GM23338 (cell line): ENCODE results near the gene NRG3. TPM values are rescaled to one million over a fixed set of nuclear protein-coding genes. Genes with fewer than 3 reads are reported as not detected.

Experiments used
- ATAC-seq: fragments of 200-7000 bp; cut with Tn5 transposase; 3 replicates; pipeline ENCODE4 v1.9.1; 2020
- DNase-seq: peaks from one replicate; pipeline ENCODE4 v3.0.0-alpha.2; 2015; ENCODE audit warnings: low spot score
- H2AFZ ChIP-seq: fragments of 200-600 bp; sonication (generic); 2 replicates; pipeline ENCODE4 v1.8.0; 2016; ENCODE audit warnings: antibody characterized with exemption, mild to moderate bottlenecking, moderate library complexity
- H3F3A ChIP-seq: fragments of 200-600 bp; sonication (generic); replicated peaks from 2 replicates; pipeline ENCODE4 v1.8.0; 2017; ENCODE audit warnings: antibody characterized with exemption, mixed run types, low read depth
- H3K27ac ChIP-seq: fragments of 200-600 bp; sonication (generic); 2 replicates; pipeline ENCODE4 v1.6.1; 2016; ENCODE audit warnings: low read depth
- H3K27me3 ChIP-seq: fragments of 200-600 bp; sonication (generic); 2 replicates; pipeline ENCODE4 v1.8.0; 2016; ENCODE audit warnings: mild to moderate bottlenecking, mixed run types, moderate library complexity; ENCODE audit not compliant: insufficient read depth
- H3K36me3 ChIP-seq: fragments of 200-600 bp; sonication (generic); 2 replicates; pipeline ENCODE4 v1.8.0; 2016; ENCODE audit warnings: mild to moderate bottlenecking; ENCODE audit not compliant: insufficient read depth
- H3K4me1 ChIP-seq: fragments of 200-600 bp; sonication (generic); 2 replicates; pipeline ENCODE4 v1.8.0; 2016; ENCODE audit warnings: mild to moderate bottlenecking, moderate library complexity; ENCODE audit not compliant: insufficient read depth
- H3K4me2 ChIP-seq: fragments of 200-600 bp; sonication (generic); 2 replicates; pipeline ENCODE4 v1.7.1; 2017; ENCODE audit warnings: mixed run types
- H3K4me3 ChIP-seq: fragments of 200-600 bp; sonication (generic); 2 replicates; pipeline ENCODE4 v1.6.1; 2016; ENCODE audit warnings: mixed run types
- H3K79me2 ChIP-seq: fragments of 200-600 bp; sonication (generic); replicated peaks from 2 replicates; pipeline ENCODE4 v1.8.0; 2017; ENCODE audit warnings: mild to moderate bottlenecking; ENCODE audit not compliant: insufficient read depth
- H3K9me2 ChIP-seq: fragments of 200-600 bp; sonication (generic); 2 replicates; pipeline ENCODE4 v1.8.0; 2017; ENCODE audit not compliant: insufficient read depth
- H4K20me1 ChIP-seq: fragments of 200-600 bp; sonication (generic); replicated peaks from 2 replicates; pipeline ENCODE4 v1.8.0; 2017; ENCODE audit warnings: mild to moderate bottlenecking; ENCODE audit not compliant: insufficient read depth
- H3K27ac Mint-ChIP-seq: 2 replicates; pipeline ENCODE4 v1.8.0; 2020; ENCODE audit warnings: inconsistent platforms, mild to moderate bottlenecking, moderate library complexity, mixed read lengths
- H3K27me3 Mint-ChIP-seq: 3 replicates; pipeline ENCODE4 v1.8.0; 2022; ENCODE audit warnings: low read depth, mild to moderate bottlenecking, moderate library complexity, mixed read lengths, inconsistent platforms; ENCODE audit not compliant: insufficient read depth, poor library complexity
- H3K36me3 Mint-ChIP-seq: 3 replicates; pipeline ENCODE4 v1.8.0; 2021; ENCODE audit warnings: low read depth, mild to moderate bottlenecking, inconsistent platforms, moderate library complexity, mixed read lengths
- H3K4me1 Mint-ChIP-seq: 3 replicates; pipeline ENCODE4 v1.8.0; 2020; ENCODE audit warnings: mild to moderate bottlenecking, inconsistent platforms, mixed read lengths
- H3K4me3 Mint-ChIP-seq: 3 replicates; pipeline ENCODE4 v1.8.0; 2021; ENCODE audit warnings: moderate library complexity, mild to moderate bottlenecking, inconsistent platforms, mixed read lengths
- H3K9me3 Mint-ChIP-seq: 3 replicates; pipeline ENCODE4 v1.8.0; 2020; ENCODE audit warnings: moderate library complexity, mild to moderate bottlenecking, inconsistent platforms, mixed read lengths
- CREB1 ChIP-seq: fragments of 250-450 bp; sonication (Bioruptor Pico); IDR thresholded peaks from 2 replicates; pipeline ENCODE4 v1.5.0; 2020; ENCODE audit warnings: low read depth, mild to moderate bottlenecking, moderate library complexity
- ETS1 ChIP-seq: IDR thresholded peaks from 2 replicates; pipeline ENCODE4 v1.6.1; 2016; ENCODE audit warnings: antibody characterized with exemption
- EZH2 ChIP-seq: fragments of 200-600 bp; sonication (generic); IDR thresholded peaks from one replicate; pipeline ENCODE4 v1.8.0; 2017; ENCODE audit warnings: antibody characterized with exemption, mild to moderate bottlenecking, low read depth; ENCODE audit not compliant: unreplicated experiment
- EZH2phosphoT487 ChIP-seq: fragments of 200-600 bp; sonication (generic); IDR thresholded peaks from one replicate; pipeline ENCODE4 v1.8.1; 2018; ENCODE audit warnings: antibody characterized with exemption; ENCODE audit not compliant: unreplicated experiment
- JUNB ChIP-seq: IDR thresholded peaks from one replicate; pipeline ENCODE4 v1.6.1; 2016; ENCODE audit warnings: antibody characterized with exemption; ENCODE audit not compliant: unreplicated experiment
- POLR2AphosphoS5 ChIP-seq: IDR thresholded peaks from 2 replicates; pipeline ENCODE4 v1.6.1; 2016; ENCODE audit warnings: antibody characterized with exemption, low read depth
- REST ChIP-seq: IDR thresholded peaks from one replicate; pipeline ENCODE4 v1.6.1; 2018; ENCODE audit warnings: antibody characterized with exemption; ENCODE audit not compliant: unreplicated experiment
- STAT1 ChIP-seq: IDR thresholded peaks from one replicate; pipeline ENCODE4 v1.6.1; 2016; ENCODE audit warnings: antibody characterized with exemption; ENCODE audit not compliant: unreplicated experiment
- ZNF114 ChIP-seq: fragments of 250-450 bp; sonication (Bioruptor Pico); IDR thresholded peaks from 2 replicates; pipeline ENCODE4 v1.5.0; 2020; ENCODE audit warnings: mild to moderate bottlenecking, moderate library complexity
- ZNF331 ChIP-seq: fragments of 250-450 bp; sonication (Bioruptor Pico); IDR thresholded peaks from 2 replicates; pipeline ENCODE4 v1.5.0; 2020; ENCODE audit warnings: low read depth, mild to moderate bottlenecking, moderate library complexity
- ZNF462 ChIP-seq: fragments of 250-450 bp; sonication (Bioruptor Pico); IDR thresholded peaks from 2 replicates; pipeline ENCODE4 v1.5.0; 2020; ENCODE audit warnings: mild to moderate bottlenecking, moderate library complexity
- polyA plus RNA-seq: library from polyadenylated mRNA; unstranded; fragments of >200 nt; fragmentation: Nextera tagmentation; extraction: Ambion mirVana; gene quantifications from 2 replicates; pipeline ENCODE4 v1.2.1, GENCODE V29; 2016
- total RNA-seq: library from RNA; depleted of rRNA; stranded (reverse); fragments of >200 nt; shearing (Covaris generic); gene quantifications from 2 replicates; pipeline ENCODE4 v1.2.3, GENCODE V29; 2014

NRG3 gene
- total and polyA plus RNA-seq, 2 experiments from 2014 or later, result 1.9 to 3.9 TPM

- no peak for TF ChIP-seq EZH2
- TF ChIP-seq ZNF331, result no peak
- TF ChIP-seq REST, result no peak
These were observed 335.3 kb downstream of the NRG3 start (continued) for GRCh38 chr10:82210331-82210730.

- Histone ChIP-seq H4K20me1 (no peaks in the 10 kb centered on the region), H3K4me2 (no peak overlapping the region), H2AFZ (no peak overlapping the region), H3K27me3 (no peaks in the 10 kb centered on the region), H3K4me1 (peaks cover 6% of the 10 kb centered on the region; the same call in 1 of the 2 replicates), H3K9me2 (no peaks in the 10 kb centered on the region), H3K4me3 (no peak overlapping the region), H3F3A (no peaks in the 10 kb centered on the region), H3K27ac (no peak overlapping the region), H3K79me2 (no peaks in the 10 kb centered on the region), H3K36me3 (no peaks in the 10 kb centered on the region)
- H3K36me3 Mint-ChIP-seq, result no peaks in the 10 kb centered on the region
- no peaks in the 10 kb centered on the region for H3K27me3 Mint-ChIP-seq
- H3K27ac Mint-ChIP-seq, result no peak overlapping the region
- ATAC-seq (no peak; the same call in 2 of the 3 replicates), DNase-seq (no peak)
- no peaks in the 10 kb centered on the region for H3K9me3 Mint-ChIP-seq
- peaks cover 15% of the 10 kb centered on the region; the same call in 2 of the 3 replicates for H3K4me1 Mint-ChIP-seq
- H3K4me3 Mint-ChIP-seq, result no peak overlapping the region
- TF ChIP-seq EZH2phosphoT487 (no peak), ETS1 (no peak), REST (no peak), CREB1 (CRISPR knock-in tag) (no peak), JUNB (no peak), POLR2AphosphoS5 (no peak), ZNF114 (CRISPR knock-in tag) (no peak), ZNF462 (CRISPR knock-in tag) (no peak), ZNF331 (no peak), EZH2 (no peak), STAT1 (no peak)
These were observed 336.4 kb downstream of the NRG3 start for GRCh38 chr10:82211346-82211745.
